Upper lobe of left lung (tissue), 6 donors: ENCODE results near the gene OR2M2. TPM values are rescaled to one million over a fixed set of nuclear protein-coding genes. Genes with fewer than 3 reads are reported as not detected.

Experiments
- ATAC-seq, 2 donors: fragments of 200-7000 bp; cut with Tn5 transposase; one replicate each; pipeline ENCODE4 v1.9.1; 2022; ENCODE audit warnings: mild to moderate bottlenecking in 2 of 2, moderate library complexity in 2 of 2; ENCODE audit not compliant: low FRiP score in 2 of 2
- DNase-seq, 2 donors: peaks; one replicate each; pipeline ENCODE4 v3.0.0-alpha.2; 2019 to 2020
- H3K27ac ChIP-seq, 4 donors: fragments of 200-600 bp; sonication (generic); one replicate each; pipeline ENCODE4 v1.5.1; 2016 to 2019
- H3K27me3 ChIP-seq, 4 donors: fragments of 200-600 bp; sonication (generic); one replicate each; pipeline ENCODE4 v1.5.1; 2017 to 2019
- H3K36me3 ChIP-seq, 4 donors: fragments of 200-600 bp; sonication (generic); one replicate each; pipeline ENCODE4 v1.5.1; 2016 to 2019
- H3K4me1 ChIP-seq, 4 donors: fragments of 200-600 bp; sonication (generic); one replicate each; pipeline ENCODE4 v1.5.1; 2018 to 2019
- H3K4me3 ChIP-seq, 4 donors: fragments of 200-600 bp; sonication (generic); one replicate each; pipeline ENCODE4 v1.5.1; 2017 to 2019; ENCODE audit warnings: mild to moderate bottlenecking in 2 of 4, moderate library complexity in 1 of 4
- H3K9me3 ChIP-seq, 4 donors: fragments of 200-600 bp; sonication (generic); one replicate each; pipeline ENCODE4 v1.5.1; 2018 to 2019
- EP300 ChIP-seq, 4 donors: sonication (generic); formaldehyde crosslinking; IDR thresholded peaks; one replicate each; pipeline ENCODE4 v1.5.1; 2017; ENCODE audit warnings: antibody characterized with exemption in 4 of 4, control low read depth in 2 of 4
- POLR2A ChIP-seq, 4 donors: fragments of 450-650 bp; IDR thresholded peaks; one replicate each; pipeline ENCODE4 v1.5.1; 2016 to 2017; ENCODE audit warnings: antibody characterized with exemption in 4 of 4, mild to moderate bottlenecking in 2 of 4
- POLR2AphosphoS5 ChIP-seq, 2 donors: sonication (generic); formaldehyde crosslinking; IDR thresholded peaks; one replicate each; pipeline ENCODE4 v1.5.1; 2017; ENCODE audit warnings: antibody characterized with exemption in 2 of 2
- WGBS, 2 donors: methylation state at CpG; one replicate each; pipeline ENCODE4 v1.1.5; 2017 to 2018; 5-methylcytosine and 5-hydroxymethylcytosine counted together
- total RNA-seq, 6 donors: library from RNA; depleted of rRNA in 4 of 6; stranded (reverse); fragments of >200 nt in 4 of 6; gene quantifications; one replicate each; pipeline versions ENCODE4 v1.1.0 to v1.2.1, GENCODE V29; 2016 to 2021
- TF ChIP-seq, protein P1 (sequence below), 6 experiments: fragments of 450-650 bp in 4 of 6; fragments of 200-600 bp in 2 of 6; sonication (generic) in 2 of 6; IDR thresholded peaks; one replicate each; pipeline ENCODE4 v1.5.1; 2016 to 2019; ENCODE audit warnings: antibody characterized with exemption in 6 of 6
- donor health status: DM: no; HTN: no; CAD: no; lungs with moderate emphysema.
- donor health status: DM: no; HTN: yes; CAD: no; lungs with severe emphysema.

Gene OR2M2
- total RNA-seq, 6 donors from 2014 or later, result not detected

DNA sequence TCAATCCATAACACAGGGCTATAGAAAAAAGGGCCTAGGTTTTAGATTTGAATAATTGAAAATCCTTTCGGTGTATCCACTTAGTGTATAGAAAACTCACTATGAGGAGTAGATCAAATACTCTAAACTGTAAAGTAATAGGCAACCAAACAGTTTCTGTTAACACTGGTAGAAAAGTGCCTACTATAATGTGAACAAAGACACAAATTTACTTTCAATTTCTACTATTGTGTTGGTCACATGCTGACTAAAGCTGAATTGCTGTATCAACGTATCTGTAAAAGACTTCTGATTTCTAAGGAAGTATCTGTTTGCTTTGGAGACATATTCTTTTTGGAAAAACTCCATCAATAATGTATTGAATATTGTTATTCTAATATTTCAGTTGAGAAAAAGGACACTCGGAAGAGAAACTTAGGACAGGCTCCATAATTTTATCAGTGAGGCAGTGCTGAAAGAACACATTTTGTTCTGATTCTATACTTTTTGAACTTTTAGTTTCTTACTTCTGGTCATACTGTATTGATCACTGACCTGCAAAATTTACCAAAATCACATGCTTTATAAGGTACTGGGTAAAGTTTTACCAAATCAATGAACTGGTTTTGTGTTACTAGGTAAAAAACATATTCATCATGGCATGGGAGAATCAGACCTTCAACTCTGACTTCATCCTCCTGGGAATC is 30.0 kb upstream of the OR2M2 start, which contains the start of gene OR2M5:
Gene OR2M5 (plus strand): TSS at position 636 of the 686 bp plus-strand sequence. CDS start 0 bp downstream, at position 636.
- Histone ChIP-seq H3K27me3 (no peaks in the 10 kb centered on the region), H3K4me3 (no peak within 1 kb of the TSS), H3K27ac (no peak within 1 kb of the TSS), H3K4me1 (no peaks in the 10 kb centered on the region), H3K9me3 (no peaks in the 10 kb centered on the region), H3K36me3 (no peaks in the 10 kb centered on the region)
- DNase-seq (no peak), ATAC-seq (no peak)
- TF ChIP-seq EP300 (IDR thresholded peaks at IDR 0.05), result no peak
- TF ChIP-seq POLR2AphosphoS5 (IDR thresholded peaks at IDR 0.05), result no peak
- TF ChIP-seq, protein P1, sequence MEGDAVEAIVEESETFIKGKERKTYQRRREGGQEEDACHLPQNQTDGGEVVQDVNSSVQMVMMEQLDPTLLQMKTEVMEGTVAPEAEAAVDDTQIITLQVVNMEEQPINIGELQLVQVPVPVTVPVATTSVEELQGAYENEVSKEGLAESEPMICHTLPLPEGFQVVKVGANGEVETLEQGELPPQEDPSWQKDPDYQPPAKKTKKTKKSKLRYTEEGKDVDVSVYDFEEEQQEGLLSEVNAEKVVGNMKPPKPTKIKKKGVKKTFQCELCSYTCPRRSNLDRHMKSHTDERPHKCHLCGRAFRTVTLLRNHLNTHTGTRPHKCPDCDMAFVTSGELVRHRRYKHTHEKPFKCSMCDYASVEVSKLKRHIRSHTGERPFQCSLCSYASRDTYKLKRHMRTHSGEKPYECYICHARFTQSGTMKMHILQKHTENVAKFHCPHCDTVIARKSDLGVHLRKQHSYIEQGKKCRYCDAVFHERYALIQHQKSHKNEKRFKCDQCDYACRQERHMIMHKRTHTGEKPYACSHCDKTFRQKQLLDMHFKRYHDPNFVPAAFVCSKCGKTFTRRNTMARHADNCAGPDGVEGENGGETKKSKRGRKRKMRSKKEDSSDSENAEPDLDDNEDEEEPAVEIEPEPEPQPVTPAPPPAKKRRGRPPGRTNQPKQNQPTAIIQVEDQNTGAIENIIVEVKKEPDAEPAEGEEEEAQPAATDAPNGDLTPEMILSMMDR (IDR thresholded peaks at IDR 0.05), result no peak
- TF ChIP-seq POLR2A (IDR thresholded peaks at IDR 0.05), result no peak
- WGBS, 2 donors, result 87 to 88% methylated on average over 3 of the region's 3 CpGs

DNA sequence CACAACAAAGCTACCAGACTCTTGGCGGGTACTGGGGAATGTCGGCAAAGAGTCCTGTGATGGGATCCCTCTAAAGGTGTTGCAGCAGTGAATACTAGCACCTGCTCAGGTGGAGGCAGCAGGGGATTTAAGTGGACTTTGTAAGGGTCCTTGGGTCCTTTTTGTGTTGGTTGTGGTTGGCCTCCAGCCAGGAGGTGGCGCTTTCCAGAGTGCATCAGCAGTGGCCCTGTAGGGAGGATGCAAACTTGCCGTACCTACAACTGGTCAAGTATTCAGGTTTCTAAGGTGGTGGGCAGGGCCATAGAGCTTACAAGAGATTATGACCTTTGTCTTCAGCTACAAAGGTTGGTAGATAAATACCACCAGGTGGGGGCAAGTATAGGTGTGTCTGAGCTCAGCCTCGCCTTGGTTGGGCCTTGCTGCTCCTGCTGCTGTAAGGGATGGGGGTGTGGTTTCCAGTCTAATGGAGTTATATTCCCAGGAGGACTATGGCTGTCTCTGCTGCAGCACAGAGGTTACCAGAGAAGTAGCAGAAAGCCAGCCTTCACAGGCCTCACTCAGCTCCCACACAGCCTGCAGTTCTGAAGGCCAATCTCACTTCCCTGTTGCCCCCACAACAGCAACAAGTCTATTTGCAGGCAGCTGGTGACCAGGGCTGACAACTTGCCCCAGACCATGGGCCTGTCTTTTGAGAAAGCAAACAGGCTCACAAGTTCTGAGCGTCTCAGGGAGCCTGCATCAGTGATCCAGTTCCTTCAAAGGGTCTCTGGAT is 22.4 kb upstream of the OR2M2 start:
- WGBS, 2 donors, result 83 to 91% methylated on average over 5 to 6 of the region's 6 CpGs
- Histone ChIP-seq H3K4me3 (no peak overlapping the region), H3K27me3 (no peaks in the 10 kb centered on the region), H3K27ac (no peak overlapping the region), H3K9me3 (no peaks in the 10 kb centered on the region), H3K4me1 (no peaks in the 10 kb centered on the region), H3K36me3 (no peaks in the 10 kb centered on the region)
- DNase-seq, result no peak
- ATAC-seq, result no peak
- no peak for TF ChIP-seq POLR2AphosphoS5 (IDR thresholded peaks at IDR 0.05)

DNA sequence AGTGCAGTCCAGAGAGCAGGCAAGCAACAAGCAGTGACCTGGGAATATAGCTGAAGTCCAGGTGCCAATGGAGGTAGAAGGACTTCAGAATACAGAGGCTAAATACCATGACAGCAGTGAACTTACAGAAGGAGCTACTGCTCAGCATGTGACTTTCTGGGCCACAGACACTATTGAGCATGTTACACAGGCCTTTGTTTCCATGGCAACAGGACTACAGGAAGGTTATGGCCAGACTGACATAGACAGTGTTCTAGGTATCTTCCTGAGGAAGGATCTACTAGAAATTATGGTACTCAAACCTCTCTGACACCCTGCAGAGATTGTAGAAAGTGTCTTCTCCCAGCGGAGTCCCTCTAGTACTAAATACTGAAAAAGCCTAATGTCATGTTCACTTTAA is 18.7 kb upstream of the OR2M2 start:
- WGBS, 2 donors, result 80 to 93% methylated on average over 1 of the region's 1 CpG
- H3K4me3 ChIP-seq, result no peak overlapping the region
- H3K9me3 ChIP-seq, result no peaks in the 10 kb centered on the region
- TF ChIP-seq POLR2A (IDR thresholded peaks at IDR 0.05), result no peak
- TF ChIP-seq POLR2AphosphoS5 (IDR thresholded peaks at IDR 0.05), result no peak
- TF ChIP-seq EP300 (IDR thresholded peaks at IDR 0.05), result no peak
- TF ChIP-seq, protein P1 (IDR thresholded peaks at IDR 0.05), result no peak
- H3K36me3 ChIP-seq, result no peaks in the 10 kb centered on the region
- no peak overlapping the region for H3K27ac ChIP-seq
- no peaks in the 10 kb centered on the region for H3K27me3 ChIP-seq
- DNase-seq (no peak), ATAC-seq (no peak)
- H3K4me1 ChIP-seq, result no peaks in the 10 kb centered on the region

DNA sequence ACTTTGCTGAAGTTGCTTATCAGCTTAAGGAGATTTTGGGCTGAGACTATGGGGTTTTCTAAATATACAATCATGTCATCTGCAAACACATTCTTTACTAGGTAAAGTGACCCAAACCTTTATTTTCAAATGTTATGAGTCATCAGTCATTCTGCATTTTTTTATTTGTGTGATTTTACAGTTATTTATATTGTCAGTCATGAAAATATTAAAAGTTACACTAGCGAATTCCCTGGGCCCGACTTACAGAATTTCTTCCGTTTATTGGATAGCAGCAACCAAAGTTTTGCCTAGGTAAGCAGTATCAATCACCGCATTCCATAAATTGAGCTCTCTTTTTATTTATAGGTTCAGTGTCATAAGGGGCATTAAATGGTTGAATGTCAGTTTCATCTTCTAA is 15.9 kb upstream of the OR2M2 start:
- TF ChIP-seq POLR2AphosphoS5 (IDR thresholded peaks at IDR 0.05), result no peak
- no peak for TF ChIP-seq POLR2A (IDR thresholded peaks at IDR 0.05)
- TF ChIP-seq, protein P1 (IDR thresholded peaks at IDR 0.05), result no peak
- no peak for TF ChIP-seq EP300 (IDR thresholded peaks at IDR 0.05)
- Histone ChIP-seq H3K27me3 (no peaks in the 10 kb centered on the region), H3K4me1 (no peaks in the 10 kb centered on the region), H3K27ac (no peak overlapping the region), H3K9me3 (no peaks in the 10 kb centered on the region), H3K4me3 (no peak overlapping the region), H3K36me3 (no peaks in the 10 kb centered on the region)
- ATAC-seq (no peak), DNase-seq (no peak)
- 89 to 94% methylated on average over 4 of the region's 4 CpGs for WGBS, 2 donors

DNA sequence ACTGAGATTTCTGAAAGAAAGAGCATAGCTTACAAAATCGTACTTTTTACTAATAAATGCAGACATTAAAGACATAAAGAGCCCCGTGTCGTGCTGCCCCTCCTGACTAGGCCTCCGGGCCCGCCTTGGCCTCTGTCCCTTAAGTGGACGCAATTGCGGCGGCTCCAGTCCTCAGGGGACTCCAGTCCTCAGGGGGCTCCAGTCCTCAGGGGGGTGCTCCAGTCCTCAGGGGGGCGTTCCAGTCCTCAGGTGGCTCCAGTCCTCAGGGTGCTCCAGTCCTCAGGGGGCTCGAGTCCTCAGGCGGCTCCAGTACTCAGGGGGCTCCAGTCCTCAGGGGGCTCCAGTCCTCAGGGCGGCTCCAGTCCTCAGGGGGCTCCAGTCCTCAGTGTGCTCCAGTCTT is 10.6 kb upstream of the OR2M2 start:
- no peak for ATAC-seq
- no peaks in the 10 kb centered on the region for H3K27me3 ChIP-seq
- no peaks in the 10 kb centered on the region for H3K36me3 ChIP-seq
- H3K4me1 ChIP-seq, result no peaks in the 10 kb centered on the region
- peak in 1 of 2 donors; percentile 34 for DNase-seq
- WGBS, 2 donors, result 87 to 88% methylated on average over 8 to 9 of the region's 12 CpGs
- H3K9me3 ChIP-seq, result peaks cover 0 to 4% (median 0%) of the 10 kb centered on the region in 4 donors
- H3K27ac ChIP-seq, result no peak overlapping the region
- TF ChIP-seq POLR2AphosphoS5 (IDR thresholded peaks at IDR 0.05) (no peak), EP300 (IDR thresholded peaks at IDR 0.05) (no peak), POLR2A (IDR thresholded peaks at IDR 0.05) (no peak)
- TF ChIP-seq, protein P1 (IDR thresholded peaks at IDR 0.05), result no peak
- no peak overlapping the region for H3K4me3 ChIP-seq
